Muscle of back (tissue), 11 donors: Measurements from ENCODE around the gene FGF14. TPM values are rescaled to one million over a fixed set of nuclear protein-coding genes. Genes with fewer than 3 reads are reported as not detected.

Experiments
- DNase-seq, 3 donors: peaks; one replicate each; pipeline versions ENCODE4 v3.0.0 to v3.0.0-alpha.2; 2013
- polyA plus RNA-seq, 10 donors: library from polyadenylated mRNA; unstranded; fragments of 120-200 nt; gene quantifications; one replicate each; pipeline ENCODE4 v1.2.1, GENCODE V29; 2013; ENCODE audit not compliant: insufficient read length in 10 of 10

The FGF14 gene
- polyA plus RNA-seq, 10 donors, result 0.17 to 1.6 (median 0.60) TPM

DNA sequence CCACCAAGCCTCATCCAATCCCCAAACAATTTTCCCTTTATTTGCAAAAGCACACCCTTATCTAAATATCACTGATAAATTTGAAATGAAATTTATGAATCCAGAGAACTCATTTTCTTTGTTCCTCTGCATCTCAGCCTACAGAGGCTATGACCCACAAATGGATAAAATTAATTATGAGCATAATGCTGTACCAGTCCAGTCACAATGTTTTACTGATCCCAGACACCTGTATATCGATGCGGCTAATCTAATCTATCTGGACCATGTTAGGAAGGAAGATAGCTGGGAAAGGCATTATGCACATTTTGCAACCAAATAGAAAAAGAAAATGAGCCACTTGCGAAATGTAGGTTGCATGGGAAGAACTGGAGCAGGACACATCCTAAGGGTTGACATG is 150.0 kb downstream of the FGF14 start:
- no peak for DNase-seq

DNA sequence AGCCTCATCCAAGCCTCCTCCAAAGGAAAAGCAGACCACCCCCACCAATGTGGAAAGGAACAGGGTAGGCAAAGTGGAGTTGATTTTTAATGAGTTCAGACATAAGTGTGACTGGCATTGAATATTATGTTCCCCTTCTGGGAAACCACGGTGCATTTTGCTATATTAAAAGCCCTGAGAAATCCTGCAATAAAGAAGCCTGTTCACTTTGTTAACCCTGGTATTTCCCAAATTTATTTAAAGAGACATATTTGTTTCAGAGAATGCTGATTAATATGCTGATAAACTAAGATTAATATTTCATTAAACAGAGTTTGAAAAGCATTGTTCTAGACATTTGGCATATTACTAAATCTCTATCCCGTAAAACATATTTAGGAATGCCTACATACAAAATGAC is 151.4 kb downstream of the FGF14 start:
- DNase-seq, result no peak

DNA sequence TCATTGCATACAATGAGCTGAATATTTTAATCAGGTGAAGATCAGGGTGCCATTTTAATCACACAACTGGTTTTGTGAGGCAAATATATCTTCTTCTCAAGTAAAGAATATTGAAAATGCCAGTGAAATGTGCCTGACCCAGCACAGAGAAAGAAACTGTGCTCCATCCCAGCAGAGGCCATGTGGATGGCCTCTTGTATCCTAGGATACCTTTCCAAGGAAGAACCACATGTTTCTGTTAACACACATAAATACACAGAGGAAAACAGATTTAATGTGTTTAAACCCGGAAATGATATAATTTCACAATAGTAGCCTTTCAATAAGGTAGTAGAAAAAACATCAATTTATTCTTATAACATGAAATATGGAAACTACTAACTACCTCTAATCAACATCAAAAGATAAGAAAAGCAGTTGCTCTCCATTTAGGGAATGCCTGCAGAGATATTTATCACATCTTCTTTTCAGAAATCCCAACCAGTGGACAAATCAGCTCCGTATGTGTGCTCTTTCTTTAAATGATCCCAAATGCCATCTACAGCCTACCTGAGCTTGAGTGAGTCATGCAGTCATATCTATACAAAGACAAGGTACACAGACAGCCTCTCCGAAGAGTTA is 157.1 kb downstream of the FGF14 start:
- no peak for DNase-seq

DNA sequence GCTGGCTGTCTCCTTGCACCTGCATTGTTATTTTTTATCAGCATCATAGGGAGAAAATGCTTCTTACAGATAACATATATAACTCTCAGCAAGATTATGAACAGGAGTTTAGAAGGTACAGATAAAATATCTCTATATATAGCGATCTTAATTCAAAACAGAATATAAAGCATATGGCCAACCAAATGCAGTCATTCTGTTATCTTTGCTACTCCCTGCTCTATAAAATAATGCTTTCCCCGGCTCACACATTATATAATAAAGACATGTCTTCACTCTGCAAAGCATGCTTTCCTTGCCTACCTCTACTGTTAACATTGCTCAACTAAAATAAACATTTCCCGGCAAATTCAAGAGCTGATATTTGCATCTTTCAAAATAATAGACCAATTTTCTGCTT is 161.7 kb downstream of the FGF14 start:
- no peak for DNase-seq

DNA sequence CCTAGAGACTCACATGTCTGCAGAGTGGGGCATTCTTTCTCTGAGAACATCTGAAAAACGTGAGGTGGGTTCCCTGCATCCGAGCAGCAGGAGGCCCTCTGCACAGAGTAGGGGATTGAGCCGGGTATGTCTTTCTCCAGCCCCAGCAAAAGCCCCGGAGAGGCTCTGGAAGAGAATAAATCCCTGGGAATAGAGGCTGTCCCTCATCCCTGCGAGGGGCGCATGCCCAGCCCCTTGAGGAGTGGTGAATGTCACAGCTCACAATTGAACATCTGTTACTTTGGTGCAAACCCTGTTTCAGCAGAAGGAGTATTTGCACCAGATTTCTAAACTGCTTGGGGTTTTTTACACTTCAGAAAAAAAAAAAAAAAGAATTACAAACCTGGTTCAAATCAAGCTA is 164.6 kb downstream of the FGF14 start:
- DNase-seq, result no peak

DNA sequence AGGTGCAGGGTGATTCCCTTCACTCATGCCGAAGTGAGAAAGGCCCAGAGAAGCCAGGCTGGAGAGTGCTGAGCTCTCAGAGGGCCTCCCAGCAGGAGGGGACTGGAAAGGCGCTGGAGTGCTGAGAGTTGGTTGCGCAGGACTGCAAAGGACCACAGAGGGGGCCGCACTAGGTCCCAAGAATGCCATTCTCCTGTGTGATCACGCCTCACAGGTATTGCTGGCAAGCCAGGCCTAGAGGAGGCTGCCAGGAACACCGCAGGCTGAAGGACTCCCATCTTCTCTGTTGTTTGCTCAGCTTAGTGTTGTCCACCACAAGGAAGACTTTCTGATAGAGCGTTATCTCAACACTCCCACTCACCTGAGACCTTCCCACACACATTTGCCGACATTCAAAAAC is 165.0 kb downstream of the FGF14 start:
- DNase-seq, result no peak

DNA sequence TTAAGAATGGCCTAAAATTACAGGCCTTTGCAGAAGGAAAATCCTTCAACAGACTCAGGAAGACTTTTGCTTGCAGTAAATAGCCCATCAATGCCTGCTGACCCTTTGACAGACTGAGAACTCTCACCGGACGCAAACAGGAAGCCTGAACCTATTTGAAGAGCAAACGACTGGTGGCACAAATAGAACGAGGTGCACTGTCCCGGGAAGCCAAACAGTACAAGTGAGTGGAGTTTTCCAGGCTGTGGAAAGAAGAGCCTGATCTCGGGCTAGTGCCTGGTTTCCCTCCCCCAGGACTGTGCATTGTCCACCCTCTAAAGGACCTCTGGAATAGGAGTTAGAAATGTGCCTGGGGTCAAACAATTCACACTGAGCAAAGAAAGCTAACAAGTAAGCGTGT is 165.5 kb downstream of the FGF14 start:
- DNase-seq, result no peak

DNA sequence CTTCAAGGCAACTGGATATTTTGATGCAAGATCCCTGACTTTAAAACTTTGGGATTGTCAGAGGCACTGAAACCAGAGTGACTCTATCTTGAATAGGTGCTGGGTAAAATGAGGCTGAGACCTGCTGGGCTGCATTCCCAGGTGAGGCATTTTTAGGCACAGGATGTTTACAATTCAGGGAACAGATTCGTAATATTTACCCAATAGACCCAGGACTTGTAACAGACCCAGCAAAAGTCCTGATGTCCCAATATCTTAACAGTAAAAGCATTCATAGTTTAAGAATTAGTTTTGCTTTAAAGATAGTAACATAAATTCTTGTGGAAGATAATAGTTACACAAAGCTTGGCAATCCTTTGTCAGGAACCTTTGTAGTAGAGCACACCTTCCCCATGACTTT is 166.2 kb downstream of the FGF14 start:
- no peak for DNase-seq

DNA sequence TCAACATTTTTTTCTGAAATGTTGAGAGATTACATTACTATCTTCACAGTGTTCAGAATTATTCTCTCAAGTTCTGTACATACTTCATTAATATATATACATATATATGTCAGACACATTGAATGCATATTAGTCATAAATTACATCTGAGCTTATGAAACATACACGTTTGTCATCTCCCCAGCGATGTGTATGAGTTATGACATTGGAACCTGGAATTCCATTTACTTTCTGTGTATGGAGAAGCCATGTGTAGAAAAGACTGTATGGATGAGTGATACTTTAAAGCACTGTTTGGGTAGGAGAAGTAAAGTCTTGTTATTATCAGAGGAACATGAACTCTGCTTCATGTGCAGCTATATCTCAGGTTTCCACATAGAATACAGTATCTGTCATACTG is 167.2 kb downstream of the FGF14 start:
- DNase-seq, result no peak

DNA sequence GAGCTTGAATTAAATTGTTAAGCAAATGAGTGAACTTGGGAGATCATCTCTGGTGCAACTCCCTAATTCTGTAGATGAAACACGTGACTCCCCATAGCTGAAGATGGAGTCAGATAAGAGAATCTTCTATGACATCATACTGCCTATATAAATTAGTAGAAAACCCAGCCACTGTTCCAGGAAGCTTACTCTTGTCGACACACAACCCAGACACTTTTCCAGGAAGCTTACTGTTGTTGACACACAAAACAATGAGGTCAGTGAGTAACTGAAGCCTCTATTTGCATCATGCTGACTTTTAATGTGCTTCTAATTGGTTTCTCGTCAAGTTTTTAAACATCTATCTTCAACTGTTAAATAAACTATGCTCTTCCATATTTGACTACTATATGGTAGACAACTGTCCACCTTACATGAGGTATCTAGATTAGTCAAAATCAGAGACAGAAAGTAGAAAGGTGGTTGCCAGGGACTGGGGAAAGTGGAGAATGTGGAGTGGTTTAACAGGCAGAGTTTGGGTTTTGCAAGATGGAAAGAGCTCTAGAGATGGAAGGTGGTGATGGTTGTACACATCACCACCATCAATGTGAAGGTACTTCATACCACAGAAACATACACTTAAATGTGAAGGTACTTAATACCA is 168.2 kb downstream of the FGF14 start:
- no peak for DNase-seq

DNA sequence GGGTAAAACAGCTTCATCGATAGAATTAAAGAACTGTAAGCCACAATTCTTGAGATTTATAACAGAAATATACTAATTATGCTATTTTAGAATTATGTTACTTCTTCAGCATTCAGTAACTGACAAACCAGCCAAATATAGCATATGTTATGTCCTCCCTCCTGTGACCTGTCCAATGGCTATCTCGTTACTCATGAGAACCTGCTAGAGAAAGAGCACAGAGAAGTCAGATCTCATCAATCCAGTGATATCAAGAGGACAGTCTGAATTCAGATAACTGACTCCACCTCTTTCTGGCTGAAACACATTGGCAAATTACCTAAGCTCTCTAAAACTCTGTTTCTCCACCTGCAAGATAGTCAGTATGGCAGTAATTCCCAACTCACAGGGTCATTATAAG is 170.4 kb downstream of the FGF14 start:
- no peak for DNase-seq

DNA sequence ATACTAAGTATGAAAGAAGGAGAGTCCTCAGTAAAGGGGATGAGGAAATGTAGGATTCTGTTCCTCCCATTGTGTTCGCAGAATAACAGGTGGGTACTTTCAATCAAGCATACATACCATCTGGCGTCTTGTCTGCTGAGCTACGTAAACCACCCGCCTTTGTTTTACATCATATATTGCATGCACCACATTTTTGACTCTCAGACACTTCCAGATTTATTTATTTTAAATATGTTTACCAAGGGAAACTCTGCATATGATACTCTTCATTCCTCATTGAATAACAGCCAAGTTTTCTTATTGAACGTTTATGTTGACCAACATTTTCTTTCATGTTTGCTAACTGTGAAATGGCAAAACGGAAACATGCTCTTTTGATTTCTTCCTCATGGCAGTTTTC is 174.1 kb downstream of the FGF14 start:
- DNase-seq, result no peak

DNA sequence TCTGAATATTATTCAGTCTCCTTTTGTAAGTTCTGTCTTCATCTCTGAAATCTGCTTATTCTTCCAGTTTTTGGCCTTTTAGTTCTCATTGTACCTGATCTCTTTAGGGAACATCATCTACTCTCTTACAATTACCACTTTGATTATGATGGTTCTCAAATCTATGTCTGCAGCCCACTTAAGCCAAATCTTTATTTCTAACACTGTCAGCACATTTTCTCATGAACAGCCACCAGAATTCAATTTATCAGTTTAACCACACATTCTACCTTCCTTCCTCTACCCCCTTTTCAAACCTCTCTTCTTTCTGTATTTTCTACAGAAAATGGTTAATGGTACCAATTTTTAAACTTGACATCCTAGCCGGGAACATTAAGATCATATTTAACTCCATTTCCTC is 175.3 kb downstream of the FGF14 start:
- DNase-seq, result no peak

DNA sequence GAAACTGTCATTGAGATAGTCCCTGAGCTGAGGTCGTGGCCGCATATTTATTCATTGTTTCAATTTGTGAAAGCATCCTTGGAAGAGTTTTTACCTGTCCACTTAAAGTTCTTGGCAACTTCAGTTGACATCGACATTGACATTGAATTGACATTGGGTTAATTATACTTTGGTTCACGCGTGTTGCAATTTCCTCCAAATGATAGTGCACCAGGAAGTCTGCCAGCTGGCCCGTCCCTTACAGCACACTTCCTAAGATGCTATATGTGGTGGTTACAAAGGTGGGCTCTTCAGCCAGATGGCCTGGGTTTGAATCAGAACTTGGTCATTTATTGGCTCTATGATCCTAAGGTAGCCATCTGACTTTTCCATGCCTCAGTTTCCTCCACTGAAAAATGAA is 176.0 kb downstream of the FGF14 start:
- no peak for DNase-seq

DNA sequence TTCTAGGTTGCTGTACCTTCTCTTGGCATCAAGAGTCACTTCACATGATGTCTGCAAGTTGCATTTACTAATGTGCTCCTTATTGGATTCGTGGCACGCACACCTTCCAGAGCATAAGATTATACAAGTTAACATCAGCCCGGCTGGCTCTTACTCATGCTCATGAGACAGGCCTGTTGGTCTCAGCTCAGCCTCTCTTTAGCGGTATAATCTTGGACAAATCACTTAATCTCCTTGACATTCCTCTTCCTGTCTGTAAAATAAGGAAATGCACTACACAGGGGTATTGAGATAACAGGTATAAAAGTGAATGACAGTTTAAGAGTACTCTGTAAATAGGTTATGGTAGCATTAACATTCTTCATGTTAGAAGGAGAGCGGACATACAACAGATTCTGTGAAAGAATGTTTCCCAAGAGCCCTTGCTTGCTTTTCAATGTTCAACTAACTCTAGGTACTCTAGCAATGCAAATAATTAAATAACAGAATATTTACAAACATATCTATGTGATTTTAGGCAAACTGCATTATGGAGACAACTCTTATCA is 181.1 kb downstream of the FGF14 start:
- no peak for DNase-seq

DNA sequence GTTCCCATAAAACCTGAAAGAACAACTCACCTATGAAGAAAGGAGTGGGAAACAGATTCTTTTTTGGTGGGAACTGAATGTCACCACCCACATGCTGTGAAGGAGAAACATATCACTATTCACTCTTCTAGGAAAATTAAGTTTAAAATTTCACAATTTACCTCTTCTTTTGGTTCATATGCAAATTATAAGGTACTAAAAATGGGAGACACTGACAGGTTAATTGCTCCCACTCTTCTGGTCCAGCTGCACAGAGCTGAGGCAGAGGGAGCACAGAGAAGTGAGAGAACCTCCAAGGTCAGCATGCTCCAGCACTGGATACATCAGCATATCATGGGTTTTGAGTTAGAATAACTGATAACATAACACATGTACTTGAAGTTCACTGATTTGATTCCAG is 186.9 kb downstream of the FGF14 start:
- no peak for DNase-seq

DNA sequence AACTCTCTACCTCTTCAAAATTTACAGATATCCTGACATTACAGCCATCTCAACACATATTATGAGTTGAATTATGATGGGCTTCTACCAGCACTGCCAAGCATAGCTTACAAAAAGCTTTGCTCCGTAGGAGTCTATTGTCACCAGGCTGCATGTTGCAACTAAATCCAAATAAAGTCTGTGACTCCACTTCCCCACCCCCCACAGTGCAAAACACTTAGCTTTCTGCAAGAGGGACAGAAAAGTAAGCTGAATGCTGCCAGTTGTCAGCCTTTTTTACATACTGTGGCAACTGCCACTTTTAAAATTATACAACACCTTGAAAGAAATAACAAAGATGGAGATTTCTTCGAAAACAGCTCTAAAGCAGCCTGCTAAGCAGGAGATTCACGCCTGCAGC is 189.1 kb downstream of the FGF14 start:
- no peak for DNase-seq

DNA sequence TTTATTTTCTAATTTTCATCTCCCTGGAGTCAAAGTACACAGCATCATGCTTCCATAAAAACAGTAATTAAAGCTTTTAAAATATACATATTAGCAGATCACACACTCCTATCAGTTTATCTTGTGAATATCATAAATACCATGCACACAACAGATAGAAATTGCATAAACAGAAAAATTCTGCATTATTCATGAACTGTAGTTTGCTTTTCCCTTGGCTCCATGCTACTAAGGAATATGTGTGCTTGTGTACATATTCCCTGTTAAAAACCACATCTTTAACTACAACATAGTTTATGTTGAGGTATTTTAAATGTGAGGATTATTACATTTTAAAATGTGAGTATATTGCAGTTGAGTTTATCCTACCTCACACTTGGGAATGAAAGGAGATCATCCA is 193.5 kb downstream of the FGF14 start:
- DNase-seq, result no peak

DNA sequence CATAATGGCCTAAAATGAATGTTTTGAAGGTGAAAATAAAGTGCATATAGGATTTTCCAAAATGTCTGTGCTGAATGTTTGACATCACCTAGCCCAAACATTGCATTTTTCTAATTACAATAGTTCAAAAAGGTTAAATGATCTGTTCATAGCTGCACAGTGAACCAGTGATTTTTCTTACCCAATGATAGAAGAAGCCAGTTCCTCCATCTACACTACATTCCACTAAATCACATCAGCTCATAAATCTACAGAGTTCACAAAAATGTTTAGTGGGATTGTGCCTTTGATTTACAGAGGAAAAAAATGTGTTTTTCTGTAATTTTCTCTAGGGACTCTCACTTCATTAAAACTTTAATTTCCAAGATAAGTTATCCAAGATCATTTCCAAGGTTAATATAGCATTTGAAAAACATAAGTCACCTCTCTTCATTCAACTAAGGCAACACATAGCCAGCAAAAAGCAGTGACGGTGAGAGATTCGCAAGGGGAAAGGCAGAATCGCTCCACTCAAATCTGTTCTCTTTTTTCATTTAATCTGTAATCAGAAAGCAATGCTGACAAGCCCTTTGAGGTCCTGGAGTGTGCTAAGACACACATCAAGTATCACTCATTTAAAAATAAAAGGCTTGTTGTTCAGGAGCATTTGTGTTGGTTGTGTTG is 194.0 kb downstream of the FGF14 start:
- no peak for DNase-seq

DNA sequence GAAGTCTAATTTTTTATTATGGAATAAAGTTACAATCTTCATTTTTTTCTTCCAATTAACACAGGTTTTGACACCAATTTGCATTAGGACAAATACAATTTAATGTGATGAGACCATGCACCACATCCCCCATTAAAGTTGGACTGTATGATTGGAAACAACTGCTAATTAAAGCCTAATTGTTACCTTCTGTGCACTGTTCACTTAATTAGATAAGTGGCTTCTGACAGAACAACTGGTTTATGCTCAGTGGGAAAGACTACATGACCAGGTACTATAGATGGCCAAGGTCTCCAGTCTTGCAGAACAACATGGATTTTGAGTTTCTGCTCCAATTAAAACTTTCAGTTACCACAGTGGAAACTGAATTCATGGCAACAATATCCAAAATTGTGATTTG is 198.1 kb downstream of the FGF14 start:
- DNase-seq, result no peak

DNA sequence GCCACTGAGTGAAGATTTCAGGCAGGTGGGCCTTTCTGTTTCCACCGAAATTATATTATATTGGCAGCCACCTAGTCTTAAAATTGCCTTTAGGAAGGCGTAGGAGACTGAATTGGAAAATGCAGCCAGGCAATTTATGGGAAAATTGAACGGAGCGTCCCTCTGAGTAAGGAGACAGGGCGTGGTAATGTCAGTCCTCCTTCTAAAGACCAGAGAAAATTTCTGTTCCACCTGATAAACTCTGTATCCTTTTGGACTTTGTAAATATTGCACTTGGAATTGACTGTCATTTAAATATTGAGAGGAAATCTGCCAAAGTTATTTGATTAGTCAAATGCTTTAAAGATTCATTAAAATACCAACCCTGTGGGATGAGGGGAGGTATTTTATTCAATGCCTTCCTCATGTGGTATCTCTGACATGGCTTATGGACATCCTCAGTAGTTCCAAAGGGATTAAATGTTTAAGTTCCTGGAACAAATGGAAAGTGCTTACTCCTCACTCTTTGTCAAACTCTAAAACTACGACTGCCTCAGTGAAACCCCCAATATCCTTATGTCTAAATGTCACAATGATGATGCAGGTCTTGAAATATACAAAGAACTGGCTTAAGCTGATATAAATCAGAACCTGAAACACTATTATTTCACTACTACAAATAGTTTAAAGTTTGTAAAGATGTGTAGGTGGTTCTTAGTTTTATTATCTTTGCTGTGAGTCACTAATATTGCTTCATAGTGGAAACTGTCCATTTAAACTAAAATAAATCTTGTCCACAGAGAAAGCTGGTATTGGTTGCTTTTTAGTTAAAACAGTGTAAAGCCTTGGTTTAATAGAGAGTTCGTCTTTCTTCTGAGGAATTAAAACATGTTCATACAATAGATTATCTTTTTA is 203.2 kb downstream of the FGF14 start:
- DNase-seq, result no peak

DNA sequence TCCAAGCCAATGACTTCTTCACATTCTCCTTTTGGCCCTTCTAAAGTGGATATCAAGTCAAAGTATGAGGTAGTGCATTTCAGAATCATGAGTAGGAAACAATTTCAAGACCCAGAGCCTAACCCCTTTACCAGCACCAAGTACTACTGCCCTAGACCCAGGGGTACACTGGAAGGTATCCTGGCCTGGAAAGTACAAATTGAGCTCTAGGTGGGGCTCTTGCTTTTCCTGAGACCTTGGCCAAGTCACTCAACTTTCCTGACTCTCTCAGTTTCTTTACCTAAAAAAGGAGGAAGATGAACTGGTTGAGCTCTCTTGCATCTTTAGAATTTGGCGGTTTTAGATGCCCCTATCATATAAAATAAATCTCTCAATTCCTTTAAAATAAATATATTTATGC is 204.7 kb downstream of the FGF14 start:
- DNase-seq, result no peak
